Lower leg skin (tissue), 4 donors: Measurements from ENCODE around the gene EMC9. TPM values are rescaled to one million over a fixed set of nuclear protein-coding genes. Genes with fewer than 3 reads are reported as not detected.

Experiments
- DNase-seq, 2 donors: peaks; one replicate each; pipeline ENCODE4 v3.0.0-alpha.2; 2019; ENCODE audit warnings: low spot score in 2 of 2
- H3K4me3 ChIP-seq: fragments of 200-600 bp; sonication (generic); 2 replicates; pipeline ENCODE4 v1.5.1; 2017; ENCODE audit warnings: mild to moderate bottlenecking, low read depth; ENCODE audit not compliant: poor library complexity, severe bottlenecking
- CTCF ChIP-seq, 3 donors: fragments of 450-650 bp; IDR thresholded peaks; one replicate each; pipeline ENCODE4 v1.5.1; 2016; ENCODE audit warnings: antibody characterized with exemption in 3 of 3, mild to moderate bottlenecking in 3 of 3, moderate library complexity in 2 of 3
- POLR2A ChIP-seq, 2 donors: fragments of 450-650 bp; IDR thresholded peaks; one replicate each; pipeline ENCODE4 v1.6.1; 2016 to 2017; ENCODE audit warnings: antibody characterized with exemption in 2 of 2, mild to moderate bottlenecking in 1 of 2, moderate library complexity in 1 of 2
- WGBS, 2 donors: methylation state at CpG; one replicate each; pipeline ENCODE4 v1.1.5; 2018; 5-methylcytosine and 5-hydroxymethylcytosine counted together
- intact Hi-C: fragments of 100-400 bp; cut with DNase I; formaldehyde crosslinking; loops from one replicate; pipeline ENCODE4 v1.15.0; 2023; ENCODE audit warnings: low total_unique reads
- total RNA-seq, 4 donors: library from RNA; depleted of rRNA; stranded (reverse); fragments of >200 nt; gene quantifications; one replicate each; pipeline ENCODE4 v1.1.0, GENCODE V29; 2016

EMC9 gene
- total RNA-seq, 4 donors from 2014 or later: 13.3 to 21.8 (median 20.6) TPM

GRCh38 chr14:24096545-24097181 is 44.7 kb downstream of the EMC9 start:
- TF ChIP-seq CTCF (IDR thresholded peaks at IDR 0.05): no peak
- TF ChIP-seq POLR2A (IDR thresholded peaks at IDR 0.05): no peak
- intact Hi-C loops: loop anchor here (10.0 kb wide), 1 partner anchor 82 kb away; no protein-coding TSS in a partner anchor
- DNase-seq: no peak
- no peak overlapping the region for H3K4me3 ChIP-seq
- 93 to 94% methylated on average over 8 of the region's 8 CpGs for WGBS, 2 donors

DNA sequence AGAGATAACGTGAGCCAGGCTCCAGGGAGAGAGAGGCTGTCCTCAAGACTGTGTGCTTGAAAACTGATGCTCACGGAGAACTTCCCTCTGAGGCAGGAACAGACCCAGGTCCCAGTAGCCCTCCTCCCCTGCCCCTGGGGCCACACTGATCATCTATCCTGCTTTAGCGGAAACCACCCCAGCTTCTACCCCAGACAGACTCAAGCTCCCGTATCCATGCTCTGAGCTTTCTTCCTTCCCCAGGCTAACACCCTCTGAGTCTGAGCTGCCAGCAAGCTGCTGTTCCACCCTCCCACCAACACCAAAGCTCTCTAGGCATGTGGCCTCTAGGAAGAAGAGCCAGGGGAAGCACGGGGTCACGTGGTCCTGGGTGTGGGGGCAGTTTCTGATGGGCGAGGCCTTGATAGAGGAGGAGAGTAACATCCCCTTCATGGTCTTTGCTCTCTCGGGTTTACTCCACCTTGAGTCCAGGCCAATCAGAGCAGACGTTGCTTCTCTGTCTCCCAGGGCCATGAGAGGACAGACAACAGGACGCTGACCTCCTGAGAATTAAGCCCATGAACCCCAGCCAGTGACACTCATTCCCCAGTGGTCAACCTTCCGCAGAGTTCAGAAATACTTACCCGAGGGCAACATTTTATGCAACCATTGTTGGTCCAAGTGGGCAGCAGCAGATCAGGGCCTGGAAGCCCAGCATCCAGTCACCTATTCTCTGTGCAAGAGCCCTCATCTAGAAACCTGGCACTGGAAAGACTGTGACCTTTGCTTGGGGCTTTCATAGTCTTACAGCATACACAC is 45.9 kb downstream of the EMC9 start:
- peak overlapping the region; percentile 73 for H3K4me3 ChIP-seq
- TF ChIP-seq POLR2A (IDR thresholded peaks at IDR 0.05) (no peak), CTCF (IDR thresholded peaks at IDR 0.05) (peak in 1 of 3 donors; percentile 91)
- WGBS, 2 donors: 40 to 46% methylated on average over 12 of the region's 12 CpGs
- intact Hi-C loops: loop anchor here (10.0 kb wide), 1 partner anchor 81 kb away; no protein-coding TSS in a partner anchor
- DNase-seq: peak; percentile 44 to 92

- DNase-seq: no peak
- intact Hi-C loops: loop anchor here (10.0 kb wide), 1 partner anchor 80 kb away; no protein-coding TSS in a partner anchor
- no peak for TF ChIP-seq POLR2A (IDR thresholded peaks at IDR 0.05)
- no peak for TF ChIP-seq CTCF (IDR thresholded peaks at IDR 0.05)
- WGBS, 2 donors: 5 to 8% methylated on average over 14 of the region's 14 CpGs
- H3K4me3 ChIP-seq: peak overlapping the region; percentile 73
These were observed 46.5 kb downstream of the EMC9 start for GRCh38 chr14:24094841-24095270.

- no peak for TF ChIP-seq POLR2A (IDR thresholded peaks at IDR 0.05)
- TF ChIP-seq CTCF (IDR thresholded peaks at IDR 0.05): peak in 1 of 3 donors; percentile 20
- intact Hi-C loops: loop anchor here (10.0 kb wide), 1 partner anchor 79 kb away; no protein-coding TSS in a partner anchor
- peak; percentile 93 to 99 for DNase-seq
- peak within 1 kb of the TSS; percentile 73 for H3K4me3 ChIP-seq
- 1% methylated on average over 53 to 65 of the region's 68 CpGs for WGBS, 2 donors
These were observed 47.2 kb downstream of the EMC9 start, which contains the start of gene PCK2 for GRCh38 chr14:24093901-24094840. Gene PCK2 (plus strand): TSS chr14:24094311. CDS start chr14:24094406, 95 bp downstream.

- TF ChIP-seq POLR2A (IDR thresholded peaks at IDR 0.05) (no peak), CTCF (IDR thresholded peaks at IDR 0.05) (no peak)
These were observed 48.0 kb downstream of the EMC9 start for GRCh38 chr14:24093207-24093900.

More at GRCh38 chr14:24093207-24093900, 48.0 kb downstream of the EMC9 start:
- 59 to 60% methylated on average over 19 of the region's 19 CpGs for WGBS, 2 donors
- no peak for DNase-seq
- intact Hi-C loops: loop anchor here (10.0 kb wide), 1 partner anchor 79 kb away; no protein-coding TSS in a partner anchor
- H3K4me3 ChIP-seq: no peak overlapping the region
